Keratinocyte (primary cell): Measurements from ENCODE around the gene AVPR2. TPM values are rescaled to one million over a fixed set of nuclear protein-coding genes. Genes with fewer than 3 reads are reported as not detected.

Experiments
- DNase-seq: peaks from one replicate; pipeline ENCODE4 v3.0.0-alpha.2; 2011; ENCODE audit warnings: low read depth, missing footprints, low spot score
- FAIRE-seq: peaks from 2 replicates; lab custom pipeline; 2011; peaks lifted over from hg19 to GRCh38; lab: Jason Lieb, UNC
- H2AFZ ChIP-seq: 2 replicates; pipeline ENCODE4 v1.6.0; 2012; ENCODE audit warnings: low read length, control low read depth, inconsistent platforms; ENCODE audit not compliant: control insufficient read depth
- H3K27ac ChIP-seq: 2 replicates; pipeline ENCODE4 v1.5.1; 2011; ENCODE audit warnings: low read length; ENCODE audit not compliant: control insufficient read depth, insufficient read depth
- H3K27me3 ChIP-seq: 3 replicates; pipeline ENCODE4 v1.6.0; 2011; ENCODE audit warnings: low read length; ENCODE audit not compliant: control insufficient read depth, insufficient read depth; ENCODE audit errors: extremely low read depth
- H3K36me3 ChIP-seq, 2 experiments: 2 replicates in 1 of 2; 3 replicates in 1 of 2; pipeline ENCODE4 v1.5.1; 2011; ENCODE audit warnings: low read length in 2 of 2, mild to moderate bottlenecking in 1 of 2; ENCODE audit not compliant: control insufficient read depth in 2 of 2, insufficient read depth in 2 of 2; ENCODE audit errors: extremely low read depth in 1 of 2
- H3K4me1 ChIP-seq: 3 replicates; pipeline ENCODE4 v1.5.1; 2011; ENCODE audit warnings: low read length; ENCODE audit not compliant: control insufficient read depth, insufficient read depth; ENCODE audit errors: extremely low read depth
- H3K4me2 ChIP-seq: 3 replicates; pipeline ENCODE4 v1.6.0; 2011; ENCODE audit warnings: low read depth, low read length; ENCODE audit not compliant: control insufficient read depth, insufficient read depth; ENCODE audit errors: extremely low read depth
- H3K4me3 ChIP-seq, 3 experiments: fragments of 200-600 bp in 1 of 3; sonication (generic) in 1 of 3; 2 replicates in 2 of 3; 3 replicates in 1 of 3; pipeline ENCODE4 v1.5.1; 2011 to 2016; ENCODE audit warnings: low read length in 3 of 3, mild to moderate bottlenecking in 3 of 3, control low read depth in 2 of 3, inconsistent platforms in 1 of 3, low read depth in 1 of 3, mixed read lengths in 1 of 3, mixed run types in 1 of 3, moderate library complexity in 1 of 3; ENCODE audit not compliant: control insufficient read depth in 2 of 3, insufficient read depth in 2 of 3; ENCODE audit errors: extremely low read depth in 1 of 3
- H3K79me2 ChIP-seq: 2 replicates; pipeline ENCODE4 v1.6.0; 2012; ENCODE audit warnings: low read length; ENCODE audit not compliant: control insufficient read depth, insufficient read depth
- H3K9ac ChIP-seq: 3 replicates; pipeline ENCODE4 v1.6.0; 2011; ENCODE audit warnings: low read length; ENCODE audit not compliant: control insufficient read depth, insufficient read depth; ENCODE audit errors: extremely low read depth
- H3K9me1 ChIP-seq: 3 replicates; pipeline ENCODE4 v1.6.0; 2011; ENCODE audit warnings: low read length; ENCODE audit not compliant: control insufficient read depth, insufficient read depth; ENCODE audit errors: extremely low read depth
- H3K9me3 ChIP-seq: 2 replicates; pipeline ENCODE4 v1.5.1; 2012; ENCODE audit warnings: low read depth, low read length; ENCODE audit not compliant: control insufficient read depth
- H4K20me1 ChIP-seq: 3 replicates; pipeline ENCODE4 v1.6.0; 2011; ENCODE audit warnings: low read length; ENCODE audit not compliant: control insufficient read depth, insufficient read depth; ENCODE audit errors: extremely low read depth
- CTCF ChIP-seq, 3 experiments: IDR thresholded peaks in 1 of 3; conservative IDR thresholded peaks in 1 of 3; optimal IDR thresholded peaks in 1 of 3; 2 replicates in 2 of 3; 3 replicates in 1 of 3; pipeline versions ENCODE3 to v1.5.1; 2011; ENCODE audit warnings: low read length in 3 of 3, mild to moderate bottlenecking in 3 of 3, moderate library complexity in 2 of 3, control low read depth in 1 of 3, inconsistent platforms in 1 of 3; ENCODE audit not compliant: insufficient read depth in 2 of 3; ENCODE audit errors: extremely low read depth in 1 of 3
- EZH2 ChIP-seq: IDR thresholded peaks from one replicate; pipeline ENCODE4 v1.6.1; 2012; ENCODE audit warnings: inconsistent platforms, mild to moderate bottlenecking, low read length, moderate library complexity
- dilution Hi-C: fragments of 300-500 bp; cut with MboI; formaldehyde crosslinking; loops from one replicate; pipeline ENCODE4 v1.7.0; 2020; ENCODE audit warnings: low sequenced_read_pairs; ENCODE audit not compliant: extremely low pct_ligation_motif_present
- polyA plus RNA-seq, 5 experiments: library from polyadenylated mRNA; depleted of rRNA in 3 of 5; stranded (reverse) in 3 of 5; stranded (forward) in 1 of 5; unstranded in 1 of 5; fragments of >200 nt; gene quantifications; 1 replicate in 1 of 5; 2 replicates in 3 of 5; 3 replicates in 1 of 5; pipeline versions ENCODE4 v1.2.1 to v1.2.3, GENCODE V29; 2011 to 2012; ENCODE audit warnings: missing spikeins in 2 of 5, low read depth in 1 of 5, low replicate concordance in 1 of 5

Gene AVPR2
- polyA plus RNA-seq, 1 donor (not counting 4 experiments of a cell fraction or from before 2014, with no cell fraction given), result not detected

DNA sequence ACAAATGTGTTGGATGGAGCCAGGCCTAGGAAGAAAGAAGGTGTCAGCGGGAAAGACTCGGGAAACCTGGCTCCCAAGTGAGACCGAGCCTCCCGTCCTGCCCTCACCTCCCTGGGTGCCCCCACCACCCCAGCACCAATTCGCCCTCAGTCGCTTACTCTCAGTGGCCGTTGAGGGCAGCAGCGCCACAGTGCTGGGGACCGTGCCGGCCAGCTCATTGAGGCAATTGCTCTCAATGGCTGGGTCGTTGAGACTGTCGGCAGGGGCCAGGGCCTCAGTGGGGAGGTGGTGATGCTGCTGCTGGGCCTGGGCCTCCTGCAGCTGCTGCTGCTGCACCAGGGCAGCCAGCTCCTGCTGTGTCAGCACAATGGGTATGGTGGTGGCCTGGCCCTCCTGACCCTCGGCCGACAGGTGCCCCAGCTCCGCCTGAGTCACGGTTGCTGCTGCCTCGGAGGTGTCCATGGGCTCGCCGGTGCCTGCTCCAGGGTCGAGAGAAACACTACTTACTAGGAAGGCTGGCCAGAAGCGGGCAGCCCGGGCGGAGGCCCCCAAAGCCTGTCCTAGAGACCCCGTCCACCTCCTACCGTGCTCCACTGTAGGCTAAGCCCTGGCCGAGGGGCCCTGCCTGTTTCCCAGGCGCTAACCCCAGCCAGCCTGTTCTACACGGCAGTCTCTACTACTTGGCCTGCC is 47.4 kb downstream of the AVPR2 start:
- Histone ChIP-seq H3K4me3 (no peak overlapping the region), H3K4me1 (no peaks in the 10 kb centered on the region), H3K9me3 (no peaks in the 10 kb centered on the region), H3K79me2 (no peaks in the 10 kb centered on the region), H3K4me2 (no peak overlapping the region), H2AFZ (no peak overlapping the region), H3K9ac (no peak overlapping the region), H3K27ac (no peak overlapping the region), H3K27me3 (no peaks in the 10 kb centered on the region), H3K36me3 (peaks cover 33 to 35% of the 10 kb centered on the region in 2 experiments), H3K9me1 (no peaks in the 10 kb centered on the region), H4K20me1 (no peaks in the 10 kb centered on the region)
- dilution Hi-C loops, result no loop called here
- FAIRE-seq (no peak), DNase-seq (no peak)
- no peak for TF ChIP-seq CTCF (optimal IDR thresholded peaks at IDR 0.05 in 1 of 3, IDR thresholded peaks at IDR 0.05 in 1 of 3, conservative IDR thresholded peaks at IDR 0.05 in 1 of 3; ENCODE audit: extremely low read depth in 1 of 3, insufficient read depth in 2 of 3, low read length in 3 of 3)
- no peak for TF ChIP-seq EZH2

- no peaks in the 10 kb centered on the region for H3K4me1 ChIP-seq
- no peak overlapping the region for H3K27ac ChIP-seq
- FAIRE-seq (no peak), DNase-seq (no peak)
- peaks cover 35 to 42% of the 10 kb centered on the region in 2 experiments for H3K36me3 ChIP-seq
- dilution Hi-C loops, result no loop called here
- H3K4me2 ChIP-seq, result no peak overlapping the region
- H3K9ac ChIP-seq, result no peak overlapping the region
- no peaks in the 10 kb centered on the region for H3K27me3 ChIP-seq
- H2AFZ ChIP-seq, result no peak overlapping the region
- TF ChIP-seq CTCF (optimal IDR thresholded peaks at IDR 0.05 in 1 of 3, IDR thresholded peaks at IDR 0.05 in 1 of 3, conservative IDR thresholded peaks at IDR 0.05 in 1 of 3; ENCODE audit: extremely low read depth in 1 of 3, insufficient read depth in 2 of 3, low read length in 3 of 3) (no peak), EZH2 (no peak)
- no peaks in the 10 kb centered on the region for H3K9me3 ChIP-seq
- no peaks in the 10 kb centered on the region for H3K9me1 ChIP-seq
- no peaks in the 10 kb centered on the region for H4K20me1 ChIP-seq
- no peak overlapping the region for H3K4me3 ChIP-seq
- no peaks in the 10 kb centered on the region for H3K79me2 ChIP-seq
Observed at GRCh38 chrX:153952373-153953026, 48.0 kb downstream of the AVPR2 start.
